NCI-H187 treated with DMSO at 0.1 percent for 48 hours (cell line): ENCODE measurements around the gene SEPSECS.

Source experiments
- DNase-seq: peaks from one replicate; lab custom pipeline; 2025; lab: John Stamatoyannopoulos, UW

Gene SEPSECS

GRCh38 chr4:25155947-25156346 lies 4.3 kb downstream of the SEPSECS start:
- no peak for DNase-seq

GRCh38 chr4:25154594-25155265 lies 5.5 kb downstream of the SEPSECS start:
- no peak for DNase-seq

- DNase-seq: no peak
These were observed 14.2 kb downstream of the SEPSECS start for GRCh38 chr4:25146076-25146475.

- DNase-seq: peak; percentile 2
These were observed 15.3 kb downstream of the SEPSECS start for GRCh38 chr4:25144870-25145481.

- DNase-seq: no peak
These were observed 17.8 kb downstream of the SEPSECS start for GRCh38 chr4:25142468-25142867.

- DNase-seq: no peak
These were observed 18.7 kb downstream of the SEPSECS start for GRCh38 chr4:25141592-25141991.

GRCh38 chr4:25133132-25133531 lies 27.1 kb downstream of the SEPSECS start:
- no peak for DNase-seq

GRCh38 chr4:25131926-25132325 lies 28.3 kb downstream of the SEPSECS start:
- DNase-seq: no peak

- no peak for DNase-seq
These were observed 28.9 kb downstream of the SEPSECS start for GRCh38 chr4:25131381-25131780.

GRCh38 chr4:25129917-25130316 lies 30.3 kb downstream of the SEPSECS start:
- no peak for DNase-seq

- no peak for DNase-seq
These were observed 31.6 kb downstream of the SEPSECS start for GRCh38 chr4:25128671-25129070.

- DNase-seq: no peak
These were observed 37.0 kb downstream of the SEPSECS start for GRCh38 chr4:25123236-25123635.

GRCh38 chr4:25120146-25120940 lies 39.9 kb downstream of the SEPSECS start:
- DNase-seq: no peak

GRCh38 chr4:25117716-25118472 lies 42.4 kb downstream of the SEPSECS start:
- DNase-seq: no peak

GRCh38 chr4:25117274-25117673 lies 43.0 kb downstream of the SEPSECS start:
- DNase-seq: no peak

GRCh38 chr4:25113915-25114904 lies 46.0 kb downstream of the SEPSECS start:
- no peak for DNase-seq

GRCh38 chr4:25112995-25113380 lies 47.3 kb downstream of the SEPSECS start:
- DNase-seq: no peak

GRCh38 chr4:25112366-25112994 lies 47.8 kb downstream of the SEPSECS start:
- DNase-seq: no peak

- DNase-seq: no peak
These were observed 48.5 kb downstream of the SEPSECS start for GRCh38 chr4:25111648-25112196.
